ENCODE measurements around the gene NR5A2.

Gene NR5A2

DNA sequence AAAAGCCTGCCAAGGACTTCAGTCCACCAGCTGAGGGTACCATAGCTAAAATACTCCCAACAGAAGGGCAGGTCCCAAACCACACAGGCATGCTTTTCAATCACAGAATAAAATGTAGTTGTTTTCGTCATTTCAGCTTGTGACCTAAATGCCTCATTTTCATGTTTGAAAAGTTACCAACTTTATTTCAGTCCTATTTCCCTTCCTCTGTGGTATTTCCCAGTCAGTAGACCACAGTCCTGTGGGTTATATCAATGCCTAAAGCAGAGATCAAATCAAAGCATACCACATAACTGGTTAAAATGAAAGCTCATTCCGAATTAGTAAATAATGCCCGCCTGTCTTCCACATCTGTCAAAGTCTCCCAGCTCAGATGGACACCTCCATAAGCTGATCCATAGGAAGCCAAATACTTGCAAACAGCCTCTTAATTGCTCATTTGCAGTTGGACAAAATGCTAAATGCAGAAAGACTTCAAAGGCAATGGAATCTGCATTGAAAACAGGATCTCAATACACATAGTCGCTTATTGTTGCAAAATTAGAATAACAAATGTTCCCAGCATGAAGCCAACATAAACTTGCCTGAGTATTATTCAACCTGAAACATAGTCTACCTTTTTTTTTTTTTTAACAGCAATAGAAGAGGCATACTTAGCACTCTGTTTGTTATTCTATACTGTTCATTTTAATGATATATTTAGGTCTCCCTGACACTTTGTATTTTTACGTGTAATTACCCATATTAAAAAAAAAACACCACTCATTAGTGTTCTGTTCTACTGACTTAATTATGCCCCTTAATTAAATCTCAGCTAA lies 53.9 kb downstream of the NR5A2 start:
- no peak overlapping the region for H3K4me3 ChIP-seq (replicated peaks; ENCODE audit: low read depth, low read length)
- no peak for TF ChIP-seq CTCF (IDR thresholded peaks at IDR 0.05; ENCODE audit: insufficient read depth, low read length, poor library complexity, severe bottlenecking)
- H3K36me3 ChIP-seq (ENCODE audit: control insufficient read depth, insufficient read depth, low read length) = no peaks in the 10 kb centered on the region
- no peaks in the 10 kb centered on the region for H3K27me3 ChIP-seq (replicated peaks; ENCODE audit: control insufficient read depth, insufficient read depth, low read length)
- DNase-seq (ENCODE audit: extremely low read depth, insufficient read length) = no peak

DNA sequence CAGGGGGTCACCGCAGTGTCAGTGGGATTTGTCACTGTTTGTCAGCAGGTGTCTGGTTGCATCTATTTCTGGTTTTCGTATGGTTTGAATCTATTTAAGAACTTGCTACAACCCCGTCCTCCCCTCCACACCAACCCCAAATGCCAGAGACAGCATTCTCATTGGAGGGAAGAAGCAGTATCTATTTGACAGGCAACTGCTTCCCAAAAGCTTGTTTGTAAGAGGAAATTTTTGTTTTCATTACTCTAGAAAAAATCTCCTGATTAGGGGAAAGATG lies 54.4 kb downstream of the NR5A2 start:
- Histone ChIP-seq H3K27me3 (replicated peaks; ENCODE audit: control insufficient read depth, insufficient read depth, low read length) (no peaks in the 10 kb centered on the region), H3K4me3 (replicated peaks; ENCODE audit: low read depth, low read length) (no peak overlapping the region), H3K36me3 (ENCODE audit: control insufficient read depth, insufficient read depth, low read length) (no peaks in the 10 kb centered on the region)
- TF ChIP-seq CTCF (IDR thresholded peaks at IDR 0.05; ENCODE audit: insufficient read depth, low read length, poor library complexity, severe bottlenecking) = no peak
- no peak for DNase-seq (ENCODE audit: extremely low read depth, insufficient read length)

GRCh38 chr1:200082329-200082728 lies 54.8 kb downstream of the NR5A2 start:
- DNase-seq (ENCODE audit: extremely low read depth, insufficient read length) = no peak
- Histone ChIP-seq H3K36me3 (ENCODE audit: control insufficient read depth, insufficient read depth, low read length) (no peaks in the 10 kb centered on the region), H3K4me3 (replicated peaks; ENCODE audit: low read depth, low read length) (no peak overlapping the region), H3K27me3 (replicated peaks; ENCODE audit: control insufficient read depth, insufficient read depth, low read length) (no peaks in the 10 kb centered on the region)
- TF ChIP-seq CTCF (IDR thresholded peaks at IDR 0.05; ENCODE audit: insufficient read depth, low read length, poor library complexity, severe bottlenecking) = no peak

- no peaks in the 10 kb centered on the region for H3K36me3 ChIP-seq (ENCODE audit: control insufficient read depth, insufficient read depth, low read length)
- DNase-seq (ENCODE audit: extremely low read depth, insufficient read length) = no peak
Observed at GRCh38 chr1:200090252-200091159, 63.0 kb downstream of the NR5A2 start.

DNA sequence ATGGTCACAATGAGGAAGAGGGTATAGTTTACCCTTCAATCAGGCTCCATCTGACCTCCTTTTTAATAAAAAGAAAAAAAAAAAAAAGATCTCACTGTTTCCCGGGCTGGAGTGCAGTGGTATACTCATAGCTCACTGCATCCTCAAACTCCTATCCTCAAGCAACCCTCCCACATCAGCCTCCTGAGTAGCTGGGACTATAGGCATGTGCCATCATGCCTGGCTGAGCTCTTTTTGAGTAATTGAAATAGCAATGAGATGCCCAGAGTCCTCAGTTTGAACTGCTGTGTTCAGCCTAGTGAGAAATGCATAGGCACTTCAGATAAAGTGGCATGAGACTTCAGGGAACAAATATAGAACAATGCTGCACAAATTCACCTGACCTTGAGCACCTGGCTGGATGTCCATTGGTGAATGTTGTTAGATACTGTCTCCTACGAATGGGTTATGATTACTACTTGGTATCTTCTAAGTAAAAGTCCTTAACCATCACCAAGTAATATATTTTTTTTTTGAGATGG lies 67.6 kb downstream of the NR5A2 start:
- DNase-seq (ENCODE audit: extremely low read depth, insufficient read length) = no peak
- Histone ChIP-seq H3K27me3 (replicated peaks; ENCODE audit: control insufficient read depth, insufficient read depth, low read length) (no peaks in the 10 kb centered on the region), H3K4me3 (replicated peaks; ENCODE audit: low read depth, low read length) (no peak overlapping the region), H3K36me3 (ENCODE audit: control insufficient read depth, insufficient read depth, low read length) (no peaks in the 10 kb centered on the region)
- TF ChIP-seq CTCF (IDR thresholded peaks at IDR 0.05; ENCODE audit: insufficient read depth, low read length, poor library complexity, severe bottlenecking) = no peak

More at GRCh38 chr1:200090252-200091159, 63.0 kb downstream of the NR5A2 start:
- no peak overlapping the region for H3K4me3 ChIP-seq (replicated peaks; ENCODE audit: low read depth, low read length)
- H3K27me3 ChIP-seq (replicated peaks; ENCODE audit: control insufficient read depth, insufficient read depth, low read length) = no peaks in the 10 kb centered on the region
- peak; percentile 53 for TF ChIP-seq CTCF (IDR thresholded peaks at IDR 0.05; ENCODE audit: insufficient read depth, low read length, poor library complexity, severe bottlenecking)
